ENCODE measurements around the gene AP1M1.
"Not testable (repeated sequence)": the region's sequence is repeated elsewhere in the genome, so short reads cannot be mapped to it uniquely, and the experiment has no call there.

AP1M1 gene

GRCh38 chr19:16274447-16274846 is 76.7 kb downstream of the AP1M1 start:
- Histone ChIP-seq H3K9me3 (no peaks in the 10 kb centered on the region), H3K4me1 (peaks cover 10% of the 10 kb centered on the region), H3K4me3 (ENCODE audit: low read depth, low read length) (no peak overlapping the region), H3K36me3 (no peaks in the 10 kb centered on the region), H3K27me3 (no peaks in the 10 kb centered on the region)
- no peak for DNase-seq
- no peak for TF ChIP-seq CTCF (IDR thresholded peaks at IDR 0.05; ENCODE audit: low read depth, low read length)

- no peaks in the 10 kb centered on the region for H3K27me3 ChIP-seq
- no peak overlapping the region for H3K4me3 ChIP-seq (ENCODE audit: low read depth, low read length)
- no peaks in the 10 kb centered on the region for H3K36me3 ChIP-seq
- H3K4me1 ChIP-seq = peaks cover 11% of the 10 kb centered on the region
- no peak for TF ChIP-seq CTCF (IDR thresholded peaks at IDR 0.05; ENCODE audit: low read depth, low read length)
- DNase-seq = no peak
- no peaks in the 10 kb centered on the region for H3K9me3 ChIP-seq
Observed at GRCh38 chr19:16280306-16280705, 82.6 kb downstream of the AP1M1 start.

- no peak for TF ChIP-seq CTCF (IDR thresholded peaks at IDR 0.05; ENCODE audit: low read depth, low read length)
- Histone ChIP-seq H3K4me1 (peaks cover 11% of the 10 kb centered on the region), H3K27me3 (no peaks in the 10 kb centered on the region), H3K36me3 (no peaks in the 10 kb centered on the region), H3K9me3 (no peaks in the 10 kb centered on the region), H3K4me3 (ENCODE audit: low read depth, low read length) (no peak overlapping the region)
- no peak for DNase-seq
Observed at GRCh38 chr19:16281743-16282142, 84.0 kb downstream of the AP1M1 start.

- H3K4me3 ChIP-seq (ENCODE audit: low read depth, low read length) = no peak overlapping the region
- no peak for TF ChIP-seq CTCF (IDR thresholded peaks at IDR 0.05; ENCODE audit: low read depth, low read length)
Observed at GRCh38 chr19:16283210-16284061, 85.7 kb downstream of the AP1M1 start.

GRCh38 chr19:16284505-16284904 is 86.8 kb downstream of the AP1M1 start:
- DNase-seq = no peak
- no peak overlapping the region for H3K4me3 ChIP-seq (ENCODE audit: low read depth, low read length)
- no peak for TF ChIP-seq CTCF (IDR thresholded peaks at IDR 0.05; ENCODE audit: low read depth, low read length)
- peaks cover 4% of the 10 kb centered on the region for H3K9me3 ChIP-seq
- H3K4me1 ChIP-seq = peaks cover under 1% of the 10 kb centered on the region; the same call in 1 of the 2 replicates
- H3K36me3 ChIP-seq = no peaks in the 10 kb centered on the region
- no peaks in the 10 kb centered on the region for H3K27me3 ChIP-seq

More at GRCh38 chr19:16283210-16284061, 85.7 kb downstream of the AP1M1 start:
- Histone ChIP-seq H3K9me3 (no peaks in the 10 kb centered on the region), H3K4me1 (peaks cover 11% of the 10 kb centered on the region), H3K36me3 (no peaks in the 10 kb centered on the region), H3K27me3 (no peaks in the 10 kb centered on the region)
- no peak for DNase-seq

GRCh38 chr19:16285079-16285478 is 87.4 kb downstream of the AP1M1 start:
- not testable (repeated sequence) for H3K9me3 ChIP-seq; DNase-seq; H3K27me3 ChIP-seq; H3K4me3 ChIP-seq (ENCODE audit: low read depth, low read length); H3K4me1 ChIP-seq; H3K36me3 ChIP-seq

Data from BE2C (cell line).